Brain pericyte (primary cell): ENCODE results near the gene C14orf119.

ENCODE experiments used
- DNase-seq: peaks from one replicate; pipeline ENCODE4 v3.0.0-alpha.2; 2012; ENCODE audit warnings: low read depth, low spot score

C14orf119 gene

DNA sequence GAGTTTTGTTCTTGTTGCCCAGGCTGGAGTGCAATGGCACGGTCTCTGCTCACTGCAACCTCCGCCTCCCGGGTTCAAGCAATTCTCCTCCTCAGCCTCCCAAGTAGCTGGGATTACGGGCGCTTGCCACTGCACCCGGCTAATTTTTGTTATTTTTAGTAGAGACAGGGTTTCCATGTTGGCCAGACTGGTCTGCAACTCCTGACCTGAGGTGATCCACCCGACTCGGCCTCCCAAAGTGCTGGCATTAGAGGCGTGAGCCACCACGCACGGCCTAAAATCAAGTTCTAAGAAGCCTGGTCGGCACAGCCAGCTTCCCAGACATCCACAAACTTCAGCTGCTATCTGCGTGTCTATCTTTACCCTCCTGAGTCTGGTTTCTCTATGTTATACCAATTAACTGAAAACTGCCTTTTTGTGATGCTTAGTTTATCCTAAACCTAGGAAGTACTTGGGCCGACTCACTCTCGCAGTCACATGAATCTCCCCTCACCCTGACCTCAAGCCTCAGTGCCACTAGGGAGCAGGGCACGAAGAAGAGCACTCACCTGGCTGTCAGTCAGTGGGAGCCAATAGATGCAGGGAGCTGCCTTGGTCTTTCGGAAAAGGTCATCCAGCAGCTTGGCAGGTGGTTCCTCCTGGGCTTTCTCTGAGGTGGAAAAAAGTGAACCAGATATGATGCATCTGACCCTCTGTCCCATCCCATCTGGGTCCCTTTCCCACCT, 34.6 kb upstream of the C14orf119 start:
- no peak for DNase-seq

DNA sequence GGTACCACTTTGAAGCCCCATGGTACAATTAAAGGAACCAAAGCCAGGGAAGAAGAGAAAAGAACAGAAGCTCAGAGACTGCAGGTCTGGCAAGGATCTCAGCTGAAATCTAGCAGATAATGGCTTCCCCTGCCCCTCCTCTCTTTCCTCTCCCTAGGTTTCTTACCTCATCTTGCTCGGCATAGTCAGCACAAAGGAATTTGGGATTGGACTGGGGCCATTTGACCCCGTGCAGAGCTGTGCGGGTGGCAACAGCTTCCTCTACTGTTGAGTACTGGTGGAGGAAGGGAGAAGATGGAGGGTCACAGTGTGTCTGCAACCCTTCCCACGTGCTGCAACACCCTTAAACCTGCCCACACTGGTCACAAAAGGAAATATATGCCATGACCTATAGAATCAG, 33.3 kb upstream of the C14orf119 start:
- DNase-seq: peak; percentile 86

DNA sequence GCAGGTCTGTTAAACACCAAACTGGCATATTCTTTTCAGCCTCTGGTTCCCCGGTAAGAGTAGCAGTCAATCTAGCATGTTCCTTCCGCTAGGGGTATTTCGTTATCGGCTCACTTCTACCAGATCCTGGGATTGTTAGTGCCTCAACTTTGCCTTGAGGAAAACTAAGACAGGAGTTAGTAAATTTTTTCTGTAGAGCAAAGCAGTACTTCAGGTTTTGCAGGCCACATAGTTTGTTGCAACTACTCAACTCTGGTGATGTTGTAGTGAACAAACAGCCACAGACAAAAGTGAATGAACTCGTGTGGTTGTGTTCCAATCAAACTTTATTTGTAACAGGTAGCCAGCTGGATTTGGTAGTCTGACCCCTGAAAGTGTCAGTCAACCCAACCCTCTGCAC, 31.7 kb upstream of the C14orf119 start:
- DNase-seq: no peak

- DNase-seq: no peak
These were observed 28.9 kb upstream of the C14orf119 start for GRCh38 chr14:23066368-23066767.

DNA sequence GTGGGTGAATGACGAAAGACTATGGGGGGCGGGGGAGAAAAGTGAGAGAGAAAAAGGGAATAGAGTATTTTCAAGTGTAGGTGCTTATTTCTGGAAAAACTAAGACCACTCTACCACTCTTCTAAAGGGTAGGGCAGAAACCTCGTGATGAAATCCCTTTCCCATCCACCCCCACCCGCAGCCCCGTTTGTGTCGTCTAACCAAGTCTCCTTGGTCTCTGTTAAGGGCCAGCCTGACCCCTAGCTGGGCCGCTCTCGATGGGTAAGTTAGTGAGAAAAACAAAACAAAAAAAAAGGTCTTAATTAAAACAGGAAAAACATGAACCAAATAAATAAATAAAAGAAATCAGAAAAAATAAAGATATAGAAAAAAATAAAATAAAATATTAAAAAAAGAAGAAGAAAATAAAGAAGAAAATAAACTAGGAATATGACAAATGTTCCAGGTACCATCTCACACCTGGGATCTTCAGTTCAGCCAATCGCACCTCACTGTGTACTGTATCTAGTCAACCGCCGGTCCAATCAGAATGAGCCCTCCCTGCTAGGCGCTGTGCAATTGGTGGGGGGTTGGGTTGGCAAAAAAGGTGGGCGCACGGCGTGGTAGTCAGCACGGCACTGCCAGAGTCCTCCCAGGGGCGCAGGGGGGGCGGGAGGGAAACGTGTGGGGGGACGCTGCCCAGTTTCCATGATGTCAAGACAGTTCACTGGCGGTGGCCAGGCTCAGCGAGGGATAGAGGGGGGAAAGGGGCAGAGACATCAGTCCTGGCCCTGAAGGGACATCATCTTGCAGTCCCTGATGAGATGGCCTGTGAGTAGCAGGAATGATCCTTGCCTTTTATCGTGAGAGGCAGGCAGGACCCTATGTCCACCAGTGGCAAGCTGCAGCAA, 28.2 kb upstream of the C14orf119 start:
- DNase-seq: no peak

- DNase-seq: no peak
These were observed 27.2 kb upstream of the C14orf119 start for GRCh38 chr14:23067847-23068788.

- DNase-seq: peak; percentile 85
These were observed 26.4 kb upstream of the C14orf119 start for GRCh38 chr14:23068789-23069412.

- DNase-seq: no peak
These were observed 25.9 kb upstream of the C14orf119 start for GRCh38 chr14:23069413-23069806.

DNA sequence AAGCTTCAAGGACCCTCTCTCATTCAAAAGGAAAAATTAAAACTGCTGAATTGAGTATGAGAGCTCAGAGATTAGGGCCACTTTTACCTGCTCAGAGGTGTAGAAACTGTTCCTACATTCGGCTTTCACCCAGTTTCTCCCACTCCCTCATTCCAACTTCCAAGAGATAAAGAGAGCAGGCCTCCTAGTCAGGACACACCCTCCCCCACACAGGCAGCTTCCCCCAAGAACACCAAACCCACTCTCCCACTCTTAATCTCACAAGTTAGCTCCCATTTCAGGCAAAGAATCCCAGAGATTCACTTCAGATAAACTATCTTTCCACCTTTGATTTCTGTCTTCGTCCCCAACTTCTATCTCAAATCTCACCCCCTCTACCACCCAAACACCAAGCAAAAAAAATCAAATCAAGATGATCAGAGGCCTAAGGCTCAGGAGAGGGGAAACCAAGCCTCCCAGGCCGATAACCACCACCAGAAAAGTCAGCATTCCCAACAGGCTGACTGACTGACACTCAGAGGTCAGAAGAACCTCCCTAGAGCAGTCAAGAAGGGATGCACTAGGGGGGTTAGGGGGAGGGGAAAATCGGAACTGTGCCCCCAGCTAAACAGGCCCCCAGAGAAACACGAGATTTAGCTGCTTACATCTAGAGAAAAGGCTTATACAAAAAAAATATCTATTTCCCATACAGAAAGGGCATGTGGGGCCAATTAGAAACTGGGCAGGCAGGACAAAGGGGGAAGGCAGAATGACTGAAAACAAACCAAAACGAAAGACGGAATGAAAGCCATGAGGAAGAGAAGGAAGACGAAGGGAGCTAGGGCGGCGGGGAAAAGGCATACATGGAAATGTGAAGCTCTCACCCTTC, 24.8 kb upstream of the C14orf119 start:
- no peak for DNase-seq

- DNase-seq: peak; percentile 77
These were observed 23.9 kb upstream of the C14orf119 start for GRCh38 chr14:23071244-23071920.

- DNase-seq: no peak
These were observed 23.3 kb upstream of the C14orf119 start for GRCh38 chr14:23071921-23072539.

- DNase-seq: no peak
These were observed 20.4 kb upstream of the C14orf119 start for GRCh38 chr14:23074906-23075305.

DNA sequence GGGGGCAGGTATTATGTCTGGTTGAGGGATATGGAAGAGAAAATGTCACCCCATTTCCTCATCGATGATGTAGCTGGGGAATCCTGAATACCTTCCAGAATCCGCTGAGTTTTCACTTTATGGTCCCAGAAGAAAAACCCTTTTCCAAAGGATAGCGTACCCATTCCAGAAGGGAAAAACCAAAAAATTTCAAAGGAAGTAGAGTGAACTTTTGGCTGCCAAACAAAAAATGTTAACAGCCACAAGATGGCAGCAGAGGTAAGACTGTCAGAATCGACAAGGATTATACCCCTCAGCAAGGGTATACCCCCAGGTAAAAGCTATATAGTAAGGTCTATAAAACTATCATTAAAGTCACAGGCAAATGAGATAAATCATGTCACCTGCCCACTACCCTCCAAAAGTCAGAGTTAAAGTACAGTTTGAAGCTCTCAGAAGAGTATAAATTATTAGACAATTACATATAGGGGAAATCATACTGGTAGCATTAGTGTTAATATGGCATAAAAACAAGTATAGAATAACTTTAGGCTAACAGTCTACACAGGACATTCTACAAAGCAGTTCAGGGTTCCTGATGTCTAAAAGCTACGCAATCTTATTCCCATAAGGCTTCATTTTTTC, 18.4 kb upstream of the C14orf119 start:
- DNase-seq: no peak

- DNase-seq: no peak
These were observed 17.3 kb upstream of the C14orf119 start for GRCh38 chr14:23077962-23078361.

GRCh38 chr14:23078692-23079116, 16.6 kb upstream of the C14orf119 start:
- DNase-seq: peak; percentile 74

GRCh38 chr14:23079716-23080115, 15.6 kb upstream of the C14orf119 start:
- no peak for DNase-seq

DNA sequence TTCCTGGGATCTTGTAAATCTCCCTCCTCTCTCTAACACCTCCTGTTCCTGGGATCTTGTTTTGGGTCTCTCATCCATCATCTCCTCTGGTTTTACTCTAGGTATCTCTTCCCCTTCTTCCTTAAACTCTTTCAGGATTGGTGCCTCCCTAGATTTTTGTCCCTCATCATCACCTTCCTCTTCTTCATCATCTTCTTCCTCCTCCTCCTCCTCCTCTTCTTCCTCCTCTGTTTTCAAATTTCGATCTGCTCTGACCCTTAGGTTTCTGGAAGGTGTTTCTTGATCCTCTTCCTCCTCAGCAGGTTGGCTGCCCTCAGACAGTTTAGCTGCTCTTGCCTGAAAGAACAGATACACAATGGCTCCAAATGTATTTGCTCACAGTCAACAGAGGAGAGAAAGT, 14.8 kb upstream of the C14orf119 start:
- no peak for DNase-seq

- DNase-seq: no peak
These were observed 9.8 kb upstream of the C14orf119 start for GRCh38 chr14:23085458-23085857.

DNA sequence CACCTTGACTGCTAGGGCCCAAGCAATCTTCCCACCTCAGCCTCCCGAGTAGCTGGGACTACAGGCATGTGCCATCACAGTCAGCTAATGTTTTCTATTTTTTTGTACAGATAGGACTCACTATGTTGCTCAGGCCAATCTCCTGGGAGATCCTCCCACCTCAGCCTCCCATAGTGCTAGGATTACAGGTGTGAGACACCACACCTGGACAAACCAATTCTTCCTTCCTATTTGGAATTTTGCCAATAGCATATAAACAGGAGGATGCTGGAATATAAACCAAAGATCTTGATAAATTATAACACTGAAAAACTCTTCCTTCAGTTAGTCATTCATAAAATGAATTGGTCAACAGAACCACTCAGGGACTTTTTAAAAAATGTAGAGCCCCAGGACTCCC, 8.7 kb upstream of the C14orf119 start:
- DNase-seq: no peak
